B cell (primary cell): ENCODE results near the gene B4GALNT4. TPM values are rescaled to one million over a fixed set of nuclear protein-coding genes. Genes with fewer than 3 reads are reported as not detected.

Experiments
- ATAC-seq: fragments of 200-7000 bp; cut with Tn5 transposase; one replicate; pipeline ENCODE4 v1.10.0; 2021; ENCODE audit warnings: low read depth, mild to moderate bottlenecking, moderate number of reproducible peaks, moderate library complexity
- CTCF ChIA-PET: fragments of 350-600 bp; sonication (Branson Sonifier 250); formaldehyde crosslinking; loops from one replicate; lab custom pipeline; 2021; ENCODE audit warnings: antibody characterized with exemption, inconsistent platforms; lab: Charles Lee
- POLR2A ChIA-PET: fragments of 350-600 bp; sonication (Branson Sonifier 250); formaldehyde crosslinking; loops from one replicate; lab custom pipeline; 2021; ENCODE audit warnings: antibody characterized with exemption; lab: Charles Lee
- DNase-seq: peaks from one replicate; pipeline ENCODE4 v3.0.0; 2013
- H2AFZ ChIP-seq: 2 replicates; pipeline ENCODE4 v1.6.1; 2012; ENCODE audit warnings: mild to moderate bottlenecking, low read depth, low read length; ENCODE audit not compliant: insufficient read depth, poor library complexity, severe bottlenecking
- H3K27ac ChIP-seq, 2 donors: 1 replicate in 1 of 2; 2 replicates in 1 of 2; pipeline ENCODE4 v1.5.1; 2012 to 2013; ENCODE audit warnings: low read length in 2 of 2, mild to moderate bottlenecking in 2 of 2, moderate library complexity in 1 of 2
- H3K27me3 ChIP-seq, 4 experiments: fragments of 200-600 bp in 1 of 4; sonication (generic) in 1 of 4; replicated peaks in 1 of 4; 1 replicate in 2 of 4; 2 replicates in 2 of 4; pipeline versions ENCODE4 v1.6.1 to v1.7.0; 2013 to 2016; ENCODE audit warnings: low read length in 3 of 4, mild to moderate bottlenecking in 2 of 4, mixed read lengths in 1 of 4, moderate library complexity in 1 of 4; ENCODE audit not compliant: insufficient read depth in 4 of 4, control insufficient read depth in 3 of 4; ENCODE audit errors: control extremely low read depth in 1 of 4
- H3K36me3 ChIP-seq, 2 experiments: replicated peaks in 1 of 2; 1 replicate in 1 of 2; 2 replicates in 1 of 2; pipeline versions ENCODE4 v1.6.1 to v1.7.1; 2013; ENCODE audit warnings: low read length in 1 of 2; ENCODE audit not compliant: insufficient read depth in 2 of 2, control insufficient read depth in 1 of 2; ENCODE audit errors: control extremely low read depth in 1 of 2, extremely low read depth in 1 of 2
- H3K4me1 ChIP-seq, 2 donors: fragments of 200-600 bp in 1 of 2; sonication (generic) in 1 of 2; 1 replicate in 1 of 2; 2 replicates in 1 of 2; pipeline versions ENCODE4 v1.5.1 to v1.6.1; 2013 to 2017; ENCODE audit warnings: low read length in 2 of 2; ENCODE audit not compliant: control insufficient read depth in 2 of 2, insufficient read depth in 2 of 2
- H3K4me2 ChIP-seq: replicated peaks from 2 replicates; pipeline ENCODE3; 2012; ENCODE audit warnings: mild to moderate bottlenecking, low read depth, low read length; ENCODE audit not compliant: poor library complexity, severe bottlenecking
- H3K4me3 ChIP-seq, 5 experiments: fragments of 200-600 bp in 1 of 5; sonication (generic) in 1 of 5; 1 replicate in 3 of 5; 2 replicates in 2 of 5; pipeline versions ENCODE4 v1.5.1 to v1.7.0; 2011 to 2016; ENCODE audit warnings: low read length in 4 of 5, mild to moderate bottlenecking in 4 of 5, low read depth in 2 of 5, control low read depth in 1 of 5, moderate library complexity in 1 of 5; ENCODE audit not compliant: insufficient read depth in 1 of 5; ENCODE audit errors: control extremely low read depth in 1 of 5, extremely low read depth in 1 of 5
- H3K79me2 ChIP-seq: fragments of 200-600 bp; sonication (generic); one replicate; pipeline ENCODE4 v1.6.0; 2016; ENCODE audit warnings: low read length; ENCODE audit not compliant: control insufficient read depth, insufficient read depth
- H3K9ac ChIP-seq: fragments of 200-600 bp; sonication (generic); 2 replicates; pipeline ENCODE4 v1.6.1; 2017; ENCODE audit warnings: mild to moderate bottlenecking, low read length, moderate library complexity
- H3K9me3 ChIP-seq, 3 donors: one replicate each; pipeline versions ENCODE4 v1.6.1 to v1.7.1; 2013; ENCODE audit warnings: low read length in 2 of 3; ENCODE audit not compliant: control insufficient read depth in 2 of 3, insufficient read depth in 1 of 3; ENCODE audit errors: control extremely low read depth in 1 of 3
- H4K20me1 ChIP-seq: 2 replicates; pipeline ENCODE4 v1.6.0; 2012; ENCODE audit warnings: mild to moderate bottlenecking, low read length; ENCODE audit not compliant: insufficient read depth, control insufficient read depth, poor library complexity, severe bottlenecking
- H3K27ac Mint-ChIP-seq: one replicate; pipeline ENCODE4 v1.8.0; 2021; ENCODE audit warnings: mixed read lengths
- H3K27me3 Mint-ChIP-seq: one replicate; pipeline ENCODE4 v1.8.0; 2021; ENCODE audit warnings: mixed read lengths
- H3K4me1 Mint-ChIP-seq: one replicate; pipeline ENCODE4 v1.8.0; 2021; ENCODE audit warnings: mixed read lengths
- H3K4me3 Mint-ChIP-seq: one replicate; pipeline ENCODE4 v1.8.0; 2021; ENCODE audit warnings: mixed read lengths
- H3K9me3 Mint-ChIP-seq: one replicate; pipeline ENCODE4 v1.8.0; 2022; ENCODE audit warnings: mixed read lengths; ENCODE audit not compliant: insufficient read depth
- EZH2 ChIP-seq: IDR thresholded peaks from 2 replicates; pipeline ENCODE4 v1.6.1; 2012; ENCODE audit warnings: borderline replicate concordance, low read depth, mild to moderate bottlenecking, moderate library complexity, low read length; ENCODE audit not compliant: insufficient read depth, poor library complexity, severe bottlenecking
- WGBS: methylation state at CpG from one replicate; pipeline ENCODE4 v1.1.5; 2013; ENCODE audit warnings: missing lambda C conversion rate; ENCODE audit not compliant: insufficient coverage; 5-methylcytosine and 5-hydroxymethylcytosine counted together
- intact Hi-C: fragments of 100-400 bp; cut with micrococcal nuclease; formaldehyde crosslinking; loops from one replicate; pipeline ENCODE4 v1.10.0; 2022
- polyA plus RNA-seq: library from polyadenylated mRNA; depleted of rRNA; stranded (reverse); fragments of >200 nt; gene quantifications from 2 replicates; pipeline ENCODE4 v1.2.3, GENCODE V29; 2012
- total RNA-seq, 2 donors: library from RNA; stranded (reverse); fragments of 120-200 nt in 1 of 2; gene quantifications; 1 replicate in 1 of 2; 2 replicates in 1 of 2; pipeline versions ENCODE4 v1.2.3 to v1.2.4, GENCODE V29; 2013 to 2022
- TF ChIP-seq, protein P1 (sequence below): fragments of 200-600 bp; IDR thresholded peaks from one replicate; pipeline ENCODE4 v1.8.0; 2022; ENCODE audit warnings: antibody characterized with exemption, mild to moderate bottlenecking

Gene B4GALNT4
- total and polyA plus RNA-seq, 2 donors (not counting 1 experiment from before 2014, with no cell fraction given) = not detected

DNA sequence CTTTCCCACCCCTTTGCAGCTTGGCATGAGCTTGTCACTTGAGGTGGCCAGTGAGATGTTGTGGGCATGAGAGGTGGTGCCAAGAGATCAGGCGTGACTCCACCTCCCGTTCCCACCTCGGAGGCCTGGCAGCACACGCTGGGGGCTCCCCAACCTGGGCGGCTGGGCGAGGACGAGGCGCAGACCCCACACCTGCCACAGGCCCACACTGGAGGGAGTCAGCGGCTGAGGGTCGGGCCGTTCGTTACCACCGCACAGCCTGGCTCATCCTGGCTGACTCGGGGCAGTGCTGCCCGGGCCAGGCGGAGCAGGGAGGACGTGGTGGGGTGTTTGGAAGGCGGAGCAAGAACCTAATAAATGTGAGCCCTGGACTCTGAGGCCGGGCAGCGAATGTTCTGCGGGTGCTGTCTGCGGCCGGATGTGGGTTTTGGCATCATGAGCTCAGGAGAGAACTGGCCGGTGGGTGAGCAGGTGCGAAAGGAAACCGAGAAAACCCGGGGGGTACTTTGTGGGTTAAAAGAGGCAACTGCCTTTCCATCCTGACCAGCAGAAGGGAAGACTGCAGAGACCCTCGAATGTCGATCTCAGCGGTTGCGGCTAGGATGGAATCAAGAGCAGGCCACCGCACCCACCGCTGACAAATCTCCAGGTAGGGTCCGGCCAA is 38.5 kb upstream of the B4GALNT4 start:
- Histone ChIP-seq H3K4me3 (peak overlapping the region in 1 of 5 experiments; percentile 6), H3K27me3 (no peaks in the 10 kb centered on the region), H3K4me2 (peak overlapping the region; percentile 58), H3K79me2 (no peaks in the 10 kb centered on the region), H3K36me3 (no peaks in the 10 kb centered on the region), H3K9ac (no peak overlapping the region), H4K20me1 (no peaks in the 10 kb centered on the region), H3K27ac (no peak overlapping the region), H2AFZ (peak overlapping the region; percentile 28), H3K4me1 (peaks cover 30 to 48% of the 10 kb centered on the region in 2 donors), H3K9me3 (peaks cover 0 to 13% (median 0%) of the 10 kb centered on the region in 3 donors)
- TF ChIP-seq, protein P1, sequence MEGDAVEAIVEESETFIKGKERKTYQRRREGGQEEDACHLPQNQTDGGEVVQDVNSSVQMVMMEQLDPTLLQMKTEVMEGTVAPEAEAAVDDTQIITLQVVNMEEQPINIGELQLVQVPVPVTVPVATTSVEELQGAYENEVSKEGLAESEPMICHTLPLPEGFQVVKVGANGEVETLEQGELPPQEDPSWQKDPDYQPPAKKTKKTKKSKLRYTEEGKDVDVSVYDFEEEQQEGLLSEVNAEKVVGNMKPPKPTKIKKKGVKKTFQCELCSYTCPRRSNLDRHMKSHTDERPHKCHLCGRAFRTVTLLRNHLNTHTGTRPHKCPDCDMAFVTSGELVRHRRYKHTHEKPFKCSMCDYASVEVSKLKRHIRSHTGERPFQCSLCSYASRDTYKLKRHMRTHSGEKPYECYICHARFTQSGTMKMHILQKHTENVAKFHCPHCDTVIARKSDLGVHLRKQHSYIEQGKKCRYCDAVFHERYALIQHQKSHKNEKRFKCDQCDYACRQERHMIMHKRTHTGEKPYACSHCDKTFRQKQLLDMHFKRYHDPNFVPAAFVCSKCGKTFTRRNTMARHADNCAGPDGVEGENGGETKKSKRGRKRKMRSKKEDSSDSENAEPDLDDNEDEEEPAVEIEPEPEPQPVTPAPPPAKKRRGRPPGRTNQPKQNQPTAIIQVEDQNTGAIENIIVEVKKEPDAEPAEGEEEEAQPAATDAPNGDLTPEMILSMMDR = no peak
- no peak for TF ChIP-seq EZH2
- ATAC-seq (no peak), DNase-seq (no peak)
- intact Hi-C loops = no loop called here
- CTCF ChIA-PET = interaction anchor here (1.0 to 4.4 kb wide), 5 partner anchors 18 to 114 kb away, joined by 3 to 23 read pairs (median 7); no protein-coding TSS in a partner anchor
- POLR2A ChIA-PET = interaction anchor here (0.5 kb wide), 1 partner anchor 43 kb away, joined by 3 read pairs; no protein-coding TSS in a partner anchor
- H3K9me3 Mint-ChIP-seq = no peaks in the 10 kb centered on the region
- WGBS = 65% methylated on average over 25 of the region's 34 CpGs
- peak overlapping the region; percentile 59 for H3K4me3 Mint-ChIP-seq
- peaks cover 49% of the 10 kb centered on the region for H3K4me1 Mint-ChIP-seq
- peak overlapping the region; percentile 20 for H3K27ac Mint-ChIP-seq
- H3K27me3 Mint-ChIP-seq = no peaks in the 10 kb centered on the region
